ENCODE measurements around the gene MITF.
"Not testable (repeated sequence)": the region's sequence is repeated elsewhere in the genome, so short reads cannot be mapped to it uniquely, and the experiment has no call there.

The MITF gene

GRCh38 chr3:69915726-69916125 is 176.5 kb downstream of the MITF start:
- no peak for DNase-seq (ENCODE audit: low read depth)

- DNase-seq (ENCODE audit: low read depth): not testable (repeated sequence)
These were observed 180.7 kb downstream of the MITF start for GRCh38 chr3:69920009-69920408.

GRCh38 chr3:69921651-69922050 is 182.4 kb downstream of the MITF start:
- no peak for DNase-seq (ENCODE audit: low read depth)

GRCh38 chr3:69922521-69923000 is 183.3 kb downstream of the MITF start:
- no peak for DNase-seq (ENCODE audit: low read depth)

- DNase-seq (ENCODE audit: low read depth): no peak
These were observed 186.2 kb downstream of the MITF start for GRCh38 chr3:69925506-69925905.

GRCh38 chr3:69926385-69926784 is 187.1 kb downstream of the MITF start:
- no peak for DNase-seq (ENCODE audit: low read depth)

- DNase-seq (ENCODE audit: low read depth): no peak
These were observed 188.3 kb downstream of the MITF start for GRCh38 chr3:69927571-69927970.

GRCh38 chr3:69929019-69929418 is 189.8 kb downstream of the MITF start:
- no peak for DNase-seq (ENCODE audit: low read depth)

- DNase-seq (ENCODE audit: low read depth): no peak
These were observed 191.3 kb downstream of the MITF start for GRCh38 chr3:69930564-69930963.

GRCh38 chr3:69932087-69932486 is 192.8 kb downstream of the MITF start:
- no peak for DNase-seq (ENCODE audit: low read depth)

GRCh38 chr3:69932501-69932900 is 193.2 kb downstream of the MITF start:
- DNase-seq (ENCODE audit: low read depth): no peak

- no peak for DNase-seq (ENCODE audit: low read depth)
These were observed 195.1 kb downstream of the MITF start for GRCh38 chr3:69934398-69934797.

- no peak for DNase-seq (ENCODE audit: low read depth)
These were observed 197.0 kb downstream of the MITF start for GRCh38 chr3:69936266-69936665.

- no peak for DNase-seq (ENCODE audit: low read depth)
These were observed 198.8 kb downstream of the MITF start for GRCh38 chr3:69938061-69938460.

- no peak for DNase-seq (ENCODE audit: low read depth)
These were observed 199.7 kb downstream of the MITF start for GRCh38 chr3:69938931-69939330.

GRCh38 chr3:69941037-69941436 is 201.8 kb downstream of the MITF start:
- DNase-seq (ENCODE audit: low read depth): no peak

- DNase-seq (ENCODE audit: low read depth): no peak
These were observed 202.3 kb downstream of the MITF start for GRCh38 chr3:69941439-69942176.

- no peak for DNase-seq (ENCODE audit: low read depth)
These were observed 205.7 kb downstream of the MITF start for GRCh38 chr3:69944931-69945493.

GRCh38 chr3:69948246-69948862 is 209.1 kb downstream of the MITF start:
- DNase-seq (ENCODE audit: low read depth): peak; percentile 18

GRCh38 chr3:69951616-69952015 is 212.4 kb downstream of the MITF start:
- no peak for DNase-seq (ENCODE audit: low read depth)

GRCh38 chr3:69959581-69959980 is 220.3 kb downstream of the MITF start:
- no peak for DNase-seq (ENCODE audit: low read depth)

GRCh38 chr3:69961706-69962439 is 222.6 kb downstream of the MITF start:
- DNase-seq (ENCODE audit: low read depth): no peak

- no peak for DNase-seq (ENCODE audit: low read depth)
These were observed 224.4 kb downstream of the MITF start for GRCh38 chr3:69963643-69964042.
